HG03108 (cell line): ENCODE results near the gene F10.

ENCODE experiments used
- ATAC-seq: cut with Tn5 transposase; IDR thresholded peaks from one replicate; pipeline ENCODE4 v1.9.1; 2021; ENCODE audit warnings: moderate library complexity; ENCODE audit not compliant: unreplicated experiment

The F10 gene

GRCh38 chr13:113115363-113116205 is 7.0 kb upstream of the F10 start:
- ATAC-seq, result no peak

DNA sequence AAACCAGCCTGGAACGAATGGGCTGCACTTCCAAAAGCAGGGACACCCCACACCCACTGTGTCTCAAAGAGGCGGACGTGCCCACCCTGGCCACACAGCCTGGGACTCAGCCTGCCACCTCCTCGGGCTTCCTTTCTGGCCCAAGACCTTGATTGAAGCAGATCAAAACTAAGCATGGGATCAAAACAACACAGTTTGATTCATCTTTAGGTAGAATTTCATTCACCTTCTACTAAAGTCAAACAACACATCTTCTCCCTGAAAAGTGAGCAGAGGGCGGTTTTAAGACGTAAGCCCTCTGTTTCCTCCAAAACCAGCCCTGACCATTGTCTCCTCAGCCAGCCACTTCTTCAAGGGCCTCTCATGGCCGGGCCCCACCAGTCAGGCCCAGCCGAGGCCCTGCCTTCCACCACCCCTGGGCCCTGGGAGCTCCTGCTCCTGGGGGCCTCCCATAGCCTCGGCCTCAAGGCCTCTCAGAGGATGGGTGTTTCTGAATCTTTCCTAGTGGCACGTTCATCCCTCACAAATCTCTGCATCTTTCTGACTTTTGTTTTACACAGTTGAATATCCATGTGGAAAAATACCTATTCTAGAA is 6.3 kb upstream of the F10 start:
- no peak for ATAC-seq

DNA sequence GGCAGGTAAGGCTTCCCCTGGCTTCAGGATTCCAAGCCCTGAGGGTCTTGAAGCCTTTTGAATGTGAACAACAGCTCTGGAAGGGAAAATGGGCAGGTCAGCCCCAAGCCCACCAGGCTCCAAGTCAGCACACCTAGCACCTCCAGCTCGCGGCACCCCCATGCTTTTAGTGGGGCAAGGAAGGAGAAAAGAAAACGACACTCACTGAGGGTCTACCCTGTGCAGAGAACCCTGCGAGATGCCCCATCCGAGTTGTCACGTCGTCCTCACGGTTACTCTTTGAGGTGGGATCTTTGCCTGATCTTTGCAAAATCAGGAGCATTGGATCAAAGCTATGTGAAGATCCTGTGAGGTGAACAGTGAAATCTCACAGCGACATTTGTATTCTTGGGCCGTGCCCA is 5.7 kb upstream of the F10 start:
- no peak for ATAC-seq

DNA sequence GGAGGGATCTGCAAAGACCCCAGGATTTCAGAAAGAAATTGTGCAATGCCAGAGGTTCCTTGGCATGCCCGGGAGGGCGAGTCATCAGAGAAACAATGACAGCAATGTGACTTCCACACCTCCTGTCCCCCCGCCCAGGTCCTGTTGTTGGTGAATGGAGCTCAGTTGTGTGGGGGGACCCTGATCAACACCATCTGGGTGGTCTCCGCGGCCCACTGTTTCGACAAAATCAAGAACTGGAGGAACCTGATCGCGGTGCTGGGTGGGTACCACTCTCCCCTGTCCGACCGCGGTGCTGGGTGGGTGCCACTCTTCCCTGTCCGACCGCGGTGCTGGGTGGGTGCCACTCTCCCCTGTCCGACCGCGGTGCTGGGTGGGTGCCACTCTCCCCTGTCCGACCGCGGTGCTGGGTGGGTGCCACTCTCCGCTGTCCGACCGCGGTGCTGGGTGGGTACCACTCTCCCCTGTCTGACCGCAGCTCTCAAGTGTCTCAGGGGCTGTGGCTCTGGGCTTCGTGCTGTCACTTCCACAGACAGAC is 5.2 kb upstream of the F10 start:
- no peak for ATAC-seq

DNA sequence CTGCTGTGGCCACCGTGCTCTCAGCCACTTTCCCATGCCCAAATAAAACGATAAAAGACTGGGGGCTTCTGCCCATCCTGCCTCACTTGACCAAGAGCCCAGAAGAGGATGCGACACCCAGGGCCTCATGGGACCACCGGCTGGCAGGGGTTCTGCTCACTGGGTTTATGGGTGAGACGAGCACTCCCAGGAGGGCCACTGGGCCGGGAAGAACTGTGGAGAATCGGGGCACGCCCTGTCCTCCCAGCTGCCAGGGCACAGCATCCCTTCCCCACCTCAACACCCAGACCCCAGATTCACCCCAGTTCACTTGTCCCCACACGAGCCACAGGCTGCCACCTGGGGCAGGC is 4.7 kb upstream of the F10 start:
- no peak for ATAC-seq

- no peak for ATAC-seq
Measured at GRCh38 chr13:113118261-113119021, 4.2 kb upstream of the F10 start.

GRCh38 chr13:113119166-113119821 is 3.3 kb upstream of the F10 start:
- ATAC-seq, result no peak

DNA sequence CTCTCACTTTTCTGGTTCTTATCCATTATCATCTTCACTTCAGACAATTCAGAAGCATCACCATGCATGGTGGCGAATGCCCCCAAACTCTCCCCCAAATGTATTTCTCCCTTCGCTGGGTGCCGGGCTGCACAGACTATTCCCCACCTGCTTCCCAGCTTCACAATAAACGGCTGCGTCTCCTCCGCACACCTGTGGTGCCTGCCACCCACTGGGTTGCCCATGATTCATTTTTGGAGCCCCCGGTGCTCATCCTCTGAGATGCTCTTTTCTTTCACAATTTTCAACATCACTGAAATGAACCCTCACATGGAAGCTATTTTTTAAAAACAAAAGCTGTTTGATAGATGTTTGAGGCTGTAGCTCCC is 2.8 kb upstream of the F10 start:
- ATAC-seq, result no peak

DNA sequence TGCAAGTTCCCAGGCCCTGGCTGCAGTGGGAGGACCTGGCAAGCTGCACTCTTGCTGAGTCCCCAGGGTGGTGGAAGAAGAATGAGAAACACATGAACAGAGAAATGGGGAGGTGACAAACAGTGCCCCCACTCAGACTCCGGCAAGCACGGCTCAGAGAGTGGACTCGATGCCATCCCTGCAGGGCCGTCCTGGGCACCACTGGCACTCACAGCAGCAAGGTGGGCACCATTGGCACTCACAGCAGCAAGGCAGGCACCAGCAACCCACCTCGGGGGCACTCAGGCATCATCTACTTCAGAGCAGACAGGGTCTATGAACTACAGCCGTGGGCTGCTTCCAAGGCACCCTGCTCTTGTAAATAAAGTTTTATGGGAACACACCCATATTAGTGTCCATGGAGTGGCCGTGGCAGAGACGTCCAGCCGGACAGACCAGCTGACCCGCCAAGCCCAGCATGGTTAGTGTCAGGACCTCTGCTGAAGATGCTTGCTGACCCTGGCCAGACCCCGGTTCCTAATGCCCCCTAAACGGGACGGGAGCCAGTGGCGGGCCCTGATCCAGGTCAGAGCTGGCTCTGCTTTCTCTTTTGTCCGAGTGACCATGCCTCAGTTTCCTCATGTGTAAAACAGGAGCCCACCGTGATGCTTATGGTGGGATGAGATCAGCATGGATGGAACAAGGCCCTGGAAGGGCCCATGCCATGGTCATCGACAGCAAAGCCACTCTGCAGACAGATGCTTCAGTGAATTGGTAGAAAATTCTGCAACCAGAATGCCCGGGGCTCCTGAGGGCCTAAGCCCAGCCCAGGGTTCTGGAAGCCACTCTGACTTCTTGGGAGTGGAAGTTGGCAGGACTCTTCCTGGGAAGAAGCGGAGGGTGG is 2.1 kb upstream of the F10 start:
- ATAC-seq, result no peak

GRCh38 chr13:113121183-113121927 is 1.2 kb upstream of the F10 start:
- no peak for ATAC-seq

DNA sequence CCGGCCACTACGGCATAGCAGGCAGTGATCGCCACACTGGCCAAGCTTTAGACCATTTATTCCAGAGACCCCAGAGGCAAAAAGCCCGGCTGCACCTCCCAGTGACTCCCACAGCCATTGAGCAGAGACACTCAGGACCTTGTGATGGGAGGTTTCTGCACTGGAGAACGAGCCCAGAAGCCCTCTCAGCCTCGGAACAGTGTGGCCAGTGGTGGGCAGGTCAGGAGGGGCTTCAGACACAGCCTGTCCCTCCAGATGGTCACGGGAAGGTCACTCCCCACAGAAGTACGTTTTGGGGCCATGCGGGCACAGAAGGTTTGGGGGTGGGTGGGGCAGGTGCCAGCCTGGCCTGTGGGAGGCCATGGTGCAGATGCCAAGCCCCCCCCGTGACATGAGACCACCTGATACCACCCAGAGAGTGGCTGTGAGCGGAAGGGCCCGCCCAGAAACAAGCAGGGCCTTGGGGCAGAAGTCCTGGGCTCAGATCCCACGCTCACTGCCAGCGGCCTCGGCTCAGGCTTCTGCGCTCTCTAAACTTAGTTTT is 599 bp upstream of the F10 start:
- no peak for ATAC-seq

DNA sequence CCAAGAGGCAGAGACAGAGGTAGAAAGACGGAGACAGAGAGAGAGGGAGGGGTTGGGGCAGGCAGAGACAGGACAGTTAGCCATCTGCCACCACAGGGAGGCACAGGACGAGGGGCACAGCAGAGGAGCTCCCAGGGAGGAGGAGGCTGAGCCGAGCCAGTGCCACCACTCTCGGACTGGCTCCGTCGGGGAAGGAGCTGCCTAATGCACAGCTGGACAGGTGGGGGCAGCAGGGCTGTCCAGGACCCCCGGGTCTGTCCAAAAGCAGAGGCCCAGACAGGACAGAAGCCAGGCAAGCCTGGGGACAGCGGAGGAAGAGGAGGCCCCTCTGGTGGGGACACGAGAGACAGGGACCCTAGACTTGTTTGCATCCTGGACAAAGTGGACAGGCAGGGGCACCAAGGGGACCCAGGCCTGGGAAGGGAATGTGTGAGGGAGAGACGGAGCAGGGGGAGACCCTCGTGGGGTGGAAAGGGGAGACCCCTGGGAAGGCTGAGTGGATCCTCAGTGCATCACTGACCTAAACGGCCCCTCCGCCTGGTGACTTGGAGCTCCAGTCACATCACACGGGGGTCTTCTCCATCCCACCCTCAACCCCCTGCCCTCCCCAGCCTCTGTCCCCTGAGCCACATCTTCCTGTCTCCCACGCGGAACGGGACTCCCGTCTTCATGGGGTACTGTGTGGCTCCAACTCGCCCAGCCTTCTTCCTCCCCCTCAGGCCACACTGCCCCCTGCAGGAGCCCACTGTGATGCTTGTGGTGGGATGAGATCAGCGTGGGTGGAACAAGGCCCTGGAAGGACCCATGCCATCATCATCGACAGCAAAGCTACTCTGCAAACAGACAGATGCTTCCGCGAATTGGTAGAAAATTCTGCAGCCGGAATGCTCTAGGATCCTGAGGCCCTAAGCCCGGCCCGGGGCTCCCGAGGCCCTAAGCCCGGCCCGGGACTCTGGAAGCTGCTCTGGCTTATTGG is 915 bp downstream of the F10 start:
- ATAC-seq, result no peak

DNA sequence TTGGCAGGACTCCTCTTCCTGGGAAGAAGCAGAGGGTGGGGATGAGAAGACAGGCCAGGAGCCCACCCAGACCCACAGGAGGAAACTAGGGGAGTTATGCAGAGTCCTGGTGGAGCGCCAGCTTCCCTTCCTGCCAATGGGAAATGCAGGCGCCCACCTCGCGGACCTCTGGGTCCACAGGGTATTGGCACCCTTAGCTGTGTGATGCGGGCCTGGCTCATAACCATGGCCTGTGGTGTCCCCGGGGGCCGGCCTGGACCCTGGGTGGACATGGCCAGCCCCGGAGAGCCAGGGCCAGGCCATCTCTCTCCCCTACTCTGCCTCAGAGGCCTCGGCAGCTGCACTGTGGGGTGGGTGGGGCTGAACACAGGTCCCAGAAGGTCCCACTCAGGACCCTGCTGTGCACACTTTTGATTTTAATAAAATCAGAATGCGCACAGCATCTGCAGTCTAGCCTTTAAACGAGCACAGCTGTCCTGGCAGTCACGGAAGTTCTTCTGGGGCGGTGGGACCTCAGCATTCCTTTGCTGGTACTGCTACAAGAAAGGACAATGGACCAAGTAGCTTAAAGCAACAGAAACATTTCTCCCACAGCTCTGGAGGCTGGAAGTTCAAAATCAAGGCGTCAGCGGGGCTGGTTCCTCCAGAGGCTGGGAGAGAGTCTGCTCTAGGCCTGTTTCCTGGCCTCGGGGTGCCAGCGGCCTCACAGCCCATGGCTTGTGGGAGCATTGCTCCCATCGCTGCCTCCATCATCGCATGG is 1.8 kb downstream of the F10 start:
- no peak for ATAC-seq

GRCh38 chr13:113125506-113126264 is 3.1 kb downstream of the F10 start:
- no peak for ATAC-seq

DNA sequence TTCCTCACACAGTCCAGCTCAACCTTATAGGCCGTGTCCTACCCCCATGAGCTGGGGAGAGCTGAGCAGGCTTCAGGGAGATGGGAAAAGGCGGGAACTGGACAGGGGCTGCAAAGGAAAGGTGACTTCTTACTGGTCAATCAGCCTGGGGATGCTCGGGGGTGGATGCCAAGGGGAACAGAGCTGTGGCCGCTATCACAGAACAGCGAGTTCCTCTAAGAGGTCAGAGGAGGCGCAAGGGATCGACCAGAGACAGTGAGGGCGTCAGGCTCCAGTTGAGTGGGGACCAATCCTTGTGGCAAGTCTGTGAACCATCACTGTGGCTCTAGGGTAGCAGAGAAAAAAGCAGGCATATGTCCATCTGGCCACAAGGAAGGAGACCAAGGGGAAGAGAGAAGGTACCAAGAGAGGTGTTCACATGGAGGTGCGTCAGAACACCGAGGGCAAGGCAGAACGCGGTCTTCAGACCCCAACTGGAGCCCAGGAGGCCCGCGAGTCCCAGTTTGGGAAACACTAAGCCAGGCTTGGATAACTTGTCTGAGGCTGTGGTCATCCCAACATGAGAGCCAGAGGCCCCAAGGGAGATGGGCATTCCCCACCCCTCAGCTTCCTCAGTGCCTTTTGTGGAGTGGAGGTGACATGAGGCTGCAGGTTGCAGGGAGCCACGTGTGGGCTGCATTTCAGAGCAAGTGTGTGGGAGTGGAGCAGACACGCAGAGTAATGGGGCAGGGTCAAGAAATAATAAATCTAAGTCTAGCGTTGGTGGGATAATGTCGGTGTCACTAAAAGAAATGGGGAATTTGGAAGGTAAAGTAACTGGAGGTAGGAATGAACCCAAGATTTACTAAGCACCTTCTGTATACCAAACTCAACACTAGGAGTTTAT is 3.9 kb downstream of the F10 start:
- ATAC-seq, result no peak

GRCh38 chr13:113129480-113129879 is 6.9 kb downstream of the F10 start:
- no peak for ATAC-seq
